Endothelial cell (in vitro differentiated cells): ENCODE measurements around the gene EFHC2. TPM values are rescaled to one million over a fixed set of nuclear protein-coding genes. Genes with fewer than 3 reads are reported as not detected.

ENCODE experiments used
- DNase-seq: peaks from one replicate; pipeline ENCODE4 v3.0.0; 2021; ENCODE audit warnings: low spot score
- H3K27ac Mint-ChIP-seq: one replicate; pipeline ENCODE4 v1.8.0; 2021; ENCODE audit warnings: mixed read lengths, inconsistent platforms; ENCODE audit not compliant: unreplicated experiment
- H3K27me3 Mint-ChIP-seq: one replicate; pipeline ENCODE4 v1.8.0; 2021; ENCODE audit warnings: mild to moderate bottlenecking, moderate library complexity, mixed read lengths, inconsistent platforms; ENCODE audit not compliant: unreplicated experiment
- H3K36me3 Mint-ChIP-seq: one replicate; pipeline ENCODE4 v1.8.0; 2021; ENCODE audit warnings: mild to moderate bottlenecking, low read depth, mixed read lengths, inconsistent platforms; ENCODE audit not compliant: unreplicated experiment
- H3K4me1 Mint-ChIP-seq: one replicate; pipeline ENCODE4 v1.8.0; 2021; ENCODE audit warnings: mild to moderate bottlenecking, mixed read lengths, inconsistent platforms; ENCODE audit not compliant: unreplicated experiment
- H3K4me3 Mint-ChIP-seq: one replicate; pipeline ENCODE4 v1.8.0; 2021; ENCODE audit warnings: mild to moderate bottlenecking, mixed read lengths, inconsistent platforms; ENCODE audit not compliant: unreplicated experiment
- H3K9me3 Mint-ChIP-seq: one replicate; pipeline ENCODE4 v1.8.0; 2021; ENCODE audit warnings: mixed read lengths, inconsistent platforms; ENCODE audit not compliant: unreplicated experiment
- total RNA-seq: library from RNA; stranded (reverse); fragmentation: NEBNext Ultra II Directional; extraction: Animal tissue kit (Norgen Biotek cat#: 25700); gene quantifications from one replicate; pipeline ENCODE4 v1.2.1, GENCODE V29; 2021; ENCODE audit not compliant: unreplicated experiment
- TF ChIP-seq, protein P1 (sequence below): fragments of 200-600 bp; sonication (generic); IDR thresholded peaks from one replicate; pipeline ENCODE4 v1.5.0; 2021; ENCODE audit warnings: antibody characterized with exemption; ENCODE audit not compliant: unreplicated experiment

Gene EFHC2
- total RNA-seq, 1 donor from 2014 or later = 0.41 TPM

DNA sequence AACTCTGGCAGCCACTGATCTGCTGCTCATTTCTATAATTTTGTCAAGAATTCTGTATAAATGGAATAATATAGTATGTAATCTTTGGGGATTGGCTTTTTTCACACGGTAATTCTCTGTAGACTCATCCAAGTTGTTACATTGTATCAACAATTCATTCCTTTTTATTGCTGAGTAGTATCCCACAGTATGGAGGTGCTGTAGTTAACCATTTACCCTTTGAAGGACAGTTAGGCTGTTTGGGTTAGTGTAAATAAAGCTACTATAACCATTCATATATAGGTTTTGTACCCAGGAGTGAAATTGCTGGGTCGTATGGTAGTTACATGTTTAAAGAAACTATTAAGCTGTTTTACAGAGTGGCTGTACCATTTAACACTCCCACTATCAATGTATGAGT, 213.3 kb downstream of the EFHC2 start:
- no peaks in the 10 kb centered on the region for H3K4me1 Mint-ChIP-seq
- no peaks in the 10 kb centered on the region for H3K9me3 Mint-ChIP-seq
- no peak overlapping the region for H3K4me3 Mint-ChIP-seq
- no peaks in the 10 kb centered on the region for H3K36me3 Mint-ChIP-seq
- TF ChIP-seq, protein P1, sequence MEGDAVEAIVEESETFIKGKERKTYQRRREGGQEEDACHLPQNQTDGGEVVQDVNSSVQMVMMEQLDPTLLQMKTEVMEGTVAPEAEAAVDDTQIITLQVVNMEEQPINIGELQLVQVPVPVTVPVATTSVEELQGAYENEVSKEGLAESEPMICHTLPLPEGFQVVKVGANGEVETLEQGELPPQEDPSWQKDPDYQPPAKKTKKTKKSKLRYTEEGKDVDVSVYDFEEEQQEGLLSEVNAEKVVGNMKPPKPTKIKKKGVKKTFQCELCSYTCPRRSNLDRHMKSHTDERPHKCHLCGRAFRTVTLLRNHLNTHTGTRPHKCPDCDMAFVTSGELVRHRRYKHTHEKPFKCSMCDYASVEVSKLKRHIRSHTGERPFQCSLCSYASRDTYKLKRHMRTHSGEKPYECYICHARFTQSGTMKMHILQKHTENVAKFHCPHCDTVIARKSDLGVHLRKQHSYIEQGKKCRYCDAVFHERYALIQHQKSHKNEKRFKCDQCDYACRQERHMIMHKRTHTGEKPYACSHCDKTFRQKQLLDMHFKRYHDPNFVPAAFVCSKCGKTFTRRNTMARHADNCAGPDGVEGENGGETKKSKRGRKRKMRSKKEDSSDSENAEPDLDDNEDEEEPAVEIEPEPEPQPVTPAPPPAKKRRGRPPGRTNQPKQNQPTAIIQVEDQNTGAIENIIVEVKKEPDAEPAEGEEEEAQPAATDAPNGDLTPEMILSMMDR = no peak
- no peak for DNase-seq
- no peaks in the 10 kb centered on the region for H3K27me3 Mint-ChIP-seq
- H3K27ac Mint-ChIP-seq = no peak overlapping the region

GRCh38 chrX:44113337-44113736, 230.1 kb downstream of the EFHC2 start:
- H3K9me3 Mint-ChIP-seq = no peaks in the 10 kb centered on the region

DNA sequence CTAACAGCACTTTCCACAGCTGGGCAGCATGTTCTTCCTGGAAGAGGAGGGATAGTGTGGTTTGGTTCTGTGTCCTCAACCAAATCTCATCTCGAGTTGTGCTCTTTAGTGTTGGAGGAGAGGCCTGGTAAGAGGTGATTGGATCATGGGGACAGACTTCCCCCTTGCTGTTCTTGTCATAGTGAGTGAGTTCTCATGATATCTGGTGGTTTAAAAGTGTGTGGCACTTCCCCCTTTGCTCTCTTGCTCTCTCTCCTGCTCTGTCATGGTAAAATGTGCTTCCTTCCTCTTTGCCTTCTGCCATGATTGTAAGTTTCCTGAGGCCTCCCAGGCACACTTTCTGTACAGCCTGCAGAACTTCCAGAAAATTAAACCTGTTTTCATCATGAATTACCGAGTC, 236.6 kb downstream of the EFHC2 start:
- H3K27me3 Mint-ChIP-seq = no peaks in the 10 kb centered on the region
- H3K4me3 Mint-ChIP-seq = no peak overlapping the region
- TF ChIP-seq, protein P1 = no peak
- no peaks in the 10 kb centered on the region for H3K9me3 Mint-ChIP-seq
- H3K36me3 Mint-ChIP-seq = no peaks in the 10 kb centered on the region
- no peak for DNase-seq
- H3K4me1 Mint-ChIP-seq = no peaks in the 10 kb centered on the region
- no peak overlapping the region for H3K27ac Mint-ChIP-seq

More at GRCh38 chrX:44113337-44113736, 230.1 kb downstream of the EFHC2 start:
- Mint-ChIP-seq H3K27ac (no peak overlapping the region), H3K4me1 (no peaks in the 10 kb centered on the region), H3K4me3 (no peak overlapping the region), H3K27me3 (no peaks in the 10 kb centered on the region), H3K36me3 (no peaks in the 10 kb centered on the region)
- no peak for DNase-seq
- TF ChIP-seq, protein P1 = no peak

DNA sequence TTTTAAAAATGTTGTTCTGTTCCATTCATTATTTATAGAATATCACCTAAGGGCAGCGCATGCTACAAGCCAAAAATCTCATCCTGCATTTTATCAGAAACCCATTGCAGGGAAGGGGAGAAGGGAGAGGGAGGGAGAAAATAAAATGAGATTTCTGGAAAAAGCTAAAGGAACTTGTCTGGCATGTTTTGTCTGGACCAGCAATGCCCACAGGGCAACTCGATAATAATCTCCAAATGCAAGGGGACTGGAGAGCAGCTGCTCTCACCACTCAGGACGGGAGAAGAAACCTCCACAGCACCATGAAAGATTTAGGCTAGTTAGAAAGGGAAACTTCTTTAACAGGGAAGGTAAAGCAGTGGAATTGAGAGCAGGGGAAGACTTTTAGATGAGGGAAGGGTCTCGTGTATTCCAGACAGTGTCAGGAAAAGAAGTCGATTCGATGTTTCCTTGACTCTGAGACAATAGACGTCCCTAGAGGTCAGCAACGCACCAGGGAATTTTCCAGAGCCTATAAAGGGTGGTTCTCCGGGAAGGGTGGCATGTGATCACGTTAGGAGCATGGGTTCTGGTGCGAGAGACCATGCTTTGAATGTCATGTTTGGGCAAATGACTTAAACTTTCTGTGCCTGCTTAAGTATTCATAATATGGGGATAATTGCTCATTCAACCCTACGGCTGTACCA, 238.1 kb downstream of the EFHC2 start:
- no peaks in the 10 kb centered on the region for H3K9me3 Mint-ChIP-seq
- TF ChIP-seq, protein P1 = no peak
- no peaks in the 10 kb centered on the region for H3K36me3 Mint-ChIP-seq

DNA sequence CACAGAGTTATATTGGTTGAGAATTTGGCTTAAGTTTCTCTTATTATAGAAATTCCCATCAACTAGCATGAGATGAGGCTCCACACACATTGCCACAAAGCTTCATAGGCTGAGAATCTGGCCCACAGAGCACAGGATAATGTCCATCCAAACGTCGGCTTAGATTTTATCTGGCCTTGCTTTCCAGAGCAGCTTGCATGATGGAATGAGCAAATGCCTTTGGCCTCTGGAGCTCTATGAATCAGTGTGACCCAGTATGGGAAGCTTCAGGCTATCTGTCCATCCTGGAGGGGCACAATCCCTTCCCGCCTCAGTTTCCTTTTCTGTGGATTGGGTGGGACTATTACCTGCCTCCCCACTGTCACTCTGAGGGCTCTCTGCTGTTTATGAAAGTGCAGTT, 238.8 kb downstream of the EFHC2 start:
- Mint-ChIP-seq H3K27ac (no peak overlapping the region), H3K27me3 (no peaks in the 10 kb centered on the region), H3K9me3 (no peaks in the 10 kb centered on the region), H3K4me3 (no peak overlapping the region), H3K4me1 (no peaks in the 10 kb centered on the region), H3K36me3 (no peaks in the 10 kb centered on the region)
- TF ChIP-seq, protein P1 = no peak
- no peak for DNase-seq

More for the DNA sequence above, 238.1 kb downstream of the EFHC2 start:
- H3K27me3 Mint-ChIP-seq = no peaks in the 10 kb centered on the region
- H3K27ac Mint-ChIP-seq = no peak overlapping the region
- H3K4me3 Mint-ChIP-seq = no peak overlapping the region
- no peak for DNase-seq
- no peaks in the 10 kb centered on the region for H3K4me1 Mint-ChIP-seq
